Loucy (cell line): ENCODE measurements around the gene AUNIP.

Experiments used
- H2AFZ ChIP-seq: fragments of 200-600 bp; sonication (generic); 2 replicates; pipeline ENCODE4 v1.6.0; 2016; ENCODE audit warnings: antibody characterized with exemption, mild to moderate bottlenecking, low read length, moderate library complexity
- H3F3A ChIP-seq: fragments of 200-600 bp; 2 replicates; pipeline ENCODE4 v1.6.0; 2016; ENCODE audit warnings: antibody characterized with exemption, low read depth, mild to moderate bottlenecking
- H3K27me3 ChIP-seq: fragments of 200-600 bp; sonication (generic); 2 replicates; pipeline ENCODE4 v1.6.1; 2014; ENCODE audit warnings: low read length, mild to moderate bottlenecking; ENCODE audit not compliant: insufficient read depth, poor library complexity, severe bottlenecking
- H3K36me3 ChIP-seq: fragments of 200-600 bp; sonication (generic); 2 replicates; pipeline ENCODE4 v1.6.1; 2016; ENCODE audit warnings: low read length; ENCODE audit not compliant: insufficient read depth
- H3K4me1 ChIP-seq: fragments of 200-600 bp; sonication (generic); 2 replicates; pipeline ENCODE4 v1.5.1; 2014; ENCODE audit warnings: low read length, mild to moderate bottlenecking; ENCODE audit not compliant: insufficient read depth, poor library complexity, severe bottlenecking
- H3K4me2 ChIP-seq: fragments of 200-600 bp; sonication (generic); 2 replicates; pipeline ENCODE4 v1.6.0; 2014; ENCODE audit warnings: antibody characterized with exemption, low read length, low read depth, mild to moderate bottlenecking; ENCODE audit not compliant: poor library complexity, severe bottlenecking
- H3K4me3 ChIP-seq: fragments of 200-600 bp; sonication (generic); 2 replicates; pipeline ENCODE4 v1.5.1; 2014; ENCODE audit warnings: low read length, mild to moderate bottlenecking, mixed read lengths; ENCODE audit not compliant: poor library complexity, severe bottlenecking
- H3K79me2 ChIP-seq: fragments of 200-600 bp; sonication (generic); 2 replicates; pipeline ENCODE4 v1.6.1; 2014; ENCODE audit warnings: low read length; ENCODE audit not compliant: insufficient read depth
- H3K9ac ChIP-seq: fragments of 200-600 bp; sonication (generic); 2 replicates; pipeline ENCODE4 v1.6.0; 2014; ENCODE audit warnings: mild to moderate bottlenecking, low read depth, low read length, moderate library complexity; ENCODE audit not compliant: poor library complexity, severe bottlenecking
- H3K9me2 ChIP-seq: fragments of 200-600 bp; sonication (generic); replicated peaks from 2 replicates; pipeline ENCODE4 v1.6.1; 2016; ENCODE audit warnings: low read depth, low read length, mixed read lengths
- H3K9me3 ChIP-seq: fragments of 200-600 bp; sonication (generic); 2 replicates; pipeline ENCODE4 v1.6.1; 2014; ENCODE audit warnings: mild to moderate bottlenecking, antibody characterized with exemption, low read length, low read depth; ENCODE audit not compliant: insufficient read depth
- H4K20me1 ChIP-seq: fragments of 200-600 bp; sonication (generic); 2 replicates; pipeline ENCODE4 v1.6.0; 2014; ENCODE audit warnings: antibody characterized with exemption, low read length, mild to moderate bottlenecking; ENCODE audit not compliant: insufficient read depth, poor library complexity, severe bottlenecking
- EZH2phosphoT487 ChIP-seq: fragments of 200-600 bp; IDR thresholded peaks from 2 replicates; pipeline ENCODE4 v1.6.1; 2018; ENCODE audit warnings: antibody characterized with exemption, mild to moderate bottlenecking, moderate library complexity, borderline replicate concordance
- TF ChIP-seq, protein P1 (sequence below): fragments of 200-600 bp; sonication (generic); conservative IDR thresholded peaks from 2 replicates; pipeline ENCODE4 v1.5.1; 2014; ENCODE audit warnings: mild to moderate bottlenecking, antibody characterized with exemption, low read length

The AUNIP gene

GRCh38 chr1:25869909-25870606 is 10.8 kb upstream of the AUNIP start:
- no peak overlapping the region for H3K4me3 ChIP-seq
- H3K79me2 ChIP-seq: no peaks in the 10 kb centered on the region
- H3K4me1 ChIP-seq: peaks cover 13% of the 10 kb centered on the region
- H3K9me2 ChIP-seq: no peaks in the 10 kb centered on the region
- H3K4me2 ChIP-seq: no peak overlapping the region
- H3F3A ChIP-seq: no peaks in the 10 kb centered on the region
- H3K9ac ChIP-seq: no peak overlapping the region
- no peak overlapping the region for H2AFZ ChIP-seq
- no peaks in the 10 kb centered on the region for H3K9me3 ChIP-seq
- TF ChIP-seq EZH2phosphoT487: no peak
- TF ChIP-seq, protein P1, sequence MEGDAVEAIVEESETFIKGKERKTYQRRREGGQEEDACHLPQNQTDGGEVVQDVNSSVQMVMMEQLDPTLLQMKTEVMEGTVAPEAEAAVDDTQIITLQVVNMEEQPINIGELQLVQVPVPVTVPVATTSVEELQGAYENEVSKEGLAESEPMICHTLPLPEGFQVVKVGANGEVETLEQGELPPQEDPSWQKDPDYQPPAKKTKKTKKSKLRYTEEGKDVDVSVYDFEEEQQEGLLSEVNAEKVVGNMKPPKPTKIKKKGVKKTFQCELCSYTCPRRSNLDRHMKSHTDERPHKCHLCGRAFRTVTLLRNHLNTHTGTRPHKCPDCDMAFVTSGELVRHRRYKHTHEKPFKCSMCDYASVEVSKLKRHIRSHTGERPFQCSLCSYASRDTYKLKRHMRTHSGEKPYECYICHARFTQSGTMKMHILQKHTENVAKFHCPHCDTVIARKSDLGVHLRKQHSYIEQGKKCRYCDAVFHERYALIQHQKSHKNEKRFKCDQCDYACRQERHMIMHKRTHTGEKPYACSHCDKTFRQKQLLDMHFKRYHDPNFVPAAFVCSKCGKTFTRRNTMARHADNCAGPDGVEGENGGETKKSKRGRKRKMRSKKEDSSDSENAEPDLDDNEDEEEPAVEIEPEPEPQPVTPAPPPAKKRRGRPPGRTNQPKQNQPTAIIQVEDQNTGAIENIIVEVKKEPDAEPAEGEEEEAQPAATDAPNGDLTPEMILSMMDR: no peak
- no peaks in the 10 kb centered on the region for H3K36me3 ChIP-seq
- no peaks in the 10 kb centered on the region for H3K27me3 ChIP-seq
- H4K20me1 ChIP-seq: no peaks in the 10 kb centered on the region

GRCh38 chr1:25867210-25867991 is 8.1 kb upstream of the AUNIP start:
- Histone ChIP-seq H4K20me1 (no peaks in the 10 kb centered on the region), H3K4me3 (no peak overlapping the region), H3F3A (no peaks in the 10 kb centered on the region), H3K4me2 (no peak overlapping the region), H3K9me3 (no peaks in the 10 kb centered on the region), H3K27me3 (no peaks in the 10 kb centered on the region), H2AFZ (no peak overlapping the region), H3K9me2 (no peaks in the 10 kb centered on the region), H3K79me2 (no peaks in the 10 kb centered on the region), H3K4me1 (peaks cover 13% of the 10 kb centered on the region), H3K36me3 (no peaks in the 10 kb centered on the region), H3K9ac (no peak overlapping the region)
- no peak for TF ChIP-seq EZH2phosphoT487
- TF ChIP-seq, protein P1: no peak

GRCh38 chr1:25866288-25866687 is 7.0 kb upstream of the AUNIP start:
- TF ChIP-seq, protein P1: no peak
- TF ChIP-seq EZH2phosphoT487: no peak
- Histone ChIP-seq H2AFZ (no peak overlapping the region), H3K4me1 (peaks cover 10% of the 10 kb centered on the region), H3K9me3 (no peaks in the 10 kb centered on the region), H3K4me2 (no peak overlapping the region), H3K9me2 (no peaks in the 10 kb centered on the region), H4K20me1 (no peaks in the 10 kb centered on the region), H3K36me3 (no peaks in the 10 kb centered on the region), H3K27me3 (no peaks in the 10 kb centered on the region), H3K9ac (no peak overlapping the region), H3K4me3 (no peak overlapping the region), H3F3A (no peaks in the 10 kb centered on the region), H3K79me2 (no peaks in the 10 kb centered on the region)
